ENCODE results near the gene CBX3.

GRCh38 chr7:26169271-26169670, 32.3 kb upstream of the CBX3 start:
- no peak for TF ChIP-seq CTCF (conservative IDR thresholded peaks at IDR 0.05; ENCODE audit: low read length)
- no peak for TF ChIP-seq EZH2phosphoT487 (IDR thresholded peaks at IDR 0.05; ENCODE audit: borderline replicate concordance, low read depth, low read length)
